Neural crest cell (in vitro differentiated cells): ENCODE results near the gene GALNT18. TPM values are rescaled to one million over a fixed set of nuclear protein-coding genes. Genes with fewer than 3 reads are reported as not detected.

Experiments used
- DNase-seq: peaks from one replicate; pipeline ENCODE4 v3.0.0; 2021; ENCODE audit warnings: low read depth, mixed read lengths, low spot score
- H3K27ac Mint-ChIP-seq: one replicate; pipeline ENCODE4 v1.8.0; 2021; ENCODE audit warnings: mild to moderate bottlenecking, mixed read lengths; ENCODE audit not compliant: unreplicated experiment
- H3K27me3 Mint-ChIP-seq: 2 replicates; pipeline ENCODE4 v1.8.0; 2021; ENCODE audit warnings: low read depth, mild to moderate bottlenecking, mixed read lengths
- H3K36me3 Mint-ChIP-seq: 2 replicates; pipeline ENCODE4 v1.8.0; 2021; ENCODE audit warnings: low read depth, mild to moderate bottlenecking, mixed read lengths
- H3K4me1 Mint-ChIP-seq: 2 replicates; pipeline ENCODE4 v1.8.0; 2021; ENCODE audit warnings: mixed read lengths
- H3K4me3 Mint-ChIP-seq: one replicate; pipeline ENCODE4 v1.8.0; 2021; ENCODE audit warnings: mild to moderate bottlenecking, mixed read lengths
- H3K9me3 Mint-ChIP-seq: 2 replicates; pipeline ENCODE4 v1.8.0; 2021; ENCODE audit warnings: mixed read lengths
- total RNA-seq: library from RNA; stranded (reverse); gene quantifications from 2 replicates; pipeline ENCODE4 v1.2.1, GENCODE V29; 2021
- TF ChIP-seq, protein P1 (sequence below): fragments of 200-600 bp; sonication (generic); conservative IDR thresholded peaks from 2 replicates; pipeline ENCODE4 v1.5.0; 2021; ENCODE audit warnings: antibody characterized with exemption, mild to moderate bottlenecking

The GALNT18 gene
- total RNA-seq, 1 donor from 2014 or later = 2.8 TPM

DNA sequence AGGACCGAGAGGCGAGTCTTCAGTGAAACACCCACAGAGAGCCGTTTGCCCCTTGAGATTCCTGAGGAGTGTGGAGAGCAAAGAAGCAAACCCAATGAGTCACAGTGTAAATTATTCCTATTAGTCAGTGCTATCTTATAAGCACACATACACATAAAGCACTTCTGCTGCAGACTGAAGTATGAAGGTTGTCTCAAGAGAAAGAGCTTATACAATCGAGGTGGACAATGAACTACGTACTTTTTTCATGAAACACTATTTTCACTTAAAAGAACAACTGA is 37.3 kb downstream of the GALNT18 start:
- H3K9me3 Mint-ChIP-seq = no peaks in the 10 kb centered on the region
- DNase-seq = no peak
- TF ChIP-seq, protein P1, sequence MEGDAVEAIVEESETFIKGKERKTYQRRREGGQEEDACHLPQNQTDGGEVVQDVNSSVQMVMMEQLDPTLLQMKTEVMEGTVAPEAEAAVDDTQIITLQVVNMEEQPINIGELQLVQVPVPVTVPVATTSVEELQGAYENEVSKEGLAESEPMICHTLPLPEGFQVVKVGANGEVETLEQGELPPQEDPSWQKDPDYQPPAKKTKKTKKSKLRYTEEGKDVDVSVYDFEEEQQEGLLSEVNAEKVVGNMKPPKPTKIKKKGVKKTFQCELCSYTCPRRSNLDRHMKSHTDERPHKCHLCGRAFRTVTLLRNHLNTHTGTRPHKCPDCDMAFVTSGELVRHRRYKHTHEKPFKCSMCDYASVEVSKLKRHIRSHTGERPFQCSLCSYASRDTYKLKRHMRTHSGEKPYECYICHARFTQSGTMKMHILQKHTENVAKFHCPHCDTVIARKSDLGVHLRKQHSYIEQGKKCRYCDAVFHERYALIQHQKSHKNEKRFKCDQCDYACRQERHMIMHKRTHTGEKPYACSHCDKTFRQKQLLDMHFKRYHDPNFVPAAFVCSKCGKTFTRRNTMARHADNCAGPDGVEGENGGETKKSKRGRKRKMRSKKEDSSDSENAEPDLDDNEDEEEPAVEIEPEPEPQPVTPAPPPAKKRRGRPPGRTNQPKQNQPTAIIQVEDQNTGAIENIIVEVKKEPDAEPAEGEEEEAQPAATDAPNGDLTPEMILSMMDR = no peak

DNA sequence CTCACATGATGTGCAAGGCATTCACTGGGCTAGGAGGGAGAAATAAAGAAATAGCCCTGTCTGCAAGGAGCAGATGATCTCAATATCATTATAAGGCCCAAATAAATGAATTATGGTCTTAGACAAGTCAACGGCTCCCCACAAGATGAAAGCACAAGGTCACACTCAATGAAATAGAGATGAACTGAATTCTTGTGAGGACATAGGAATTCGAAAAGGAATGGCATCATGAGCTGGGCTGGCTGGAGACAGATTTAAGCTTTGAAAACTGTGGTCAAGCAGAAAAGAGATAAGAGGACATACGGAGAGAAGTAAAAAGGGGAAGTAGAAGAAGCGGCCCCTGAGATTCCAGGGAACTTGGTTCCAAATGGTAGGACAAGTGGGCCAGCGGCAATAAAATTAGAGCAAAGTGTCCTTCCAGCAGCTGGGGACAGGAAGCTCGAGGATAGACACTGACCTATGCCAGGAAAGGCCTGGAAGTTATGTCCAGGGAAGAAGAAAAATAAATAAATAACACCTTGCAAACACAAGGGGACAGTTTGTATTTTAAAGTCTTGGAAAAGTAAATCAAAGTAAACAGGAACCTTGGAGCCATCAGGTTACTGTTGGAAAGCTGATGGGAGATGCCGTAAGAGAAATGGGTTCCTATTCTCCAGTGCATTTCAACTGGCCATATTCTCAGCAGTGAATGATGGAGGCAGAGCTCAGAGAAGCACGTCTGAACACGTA is 37.8 kb downstream of the GALNT18 start:
- H3K4me3 Mint-ChIP-seq = no peak overlapping the region

More for the DNA sequence above, 37.3 kb downstream of the GALNT18 start:
- Mint-ChIP-seq H3K27ac (no peak overlapping the region), H3K4me1 (peaks cover 40% of the 10 kb centered on the region), H3K27me3 (no peaks in the 10 kb centered on the region), H3K4me3 (no peak overlapping the region), H3K36me3 (no peaks in the 10 kb centered on the region)

DNA sequence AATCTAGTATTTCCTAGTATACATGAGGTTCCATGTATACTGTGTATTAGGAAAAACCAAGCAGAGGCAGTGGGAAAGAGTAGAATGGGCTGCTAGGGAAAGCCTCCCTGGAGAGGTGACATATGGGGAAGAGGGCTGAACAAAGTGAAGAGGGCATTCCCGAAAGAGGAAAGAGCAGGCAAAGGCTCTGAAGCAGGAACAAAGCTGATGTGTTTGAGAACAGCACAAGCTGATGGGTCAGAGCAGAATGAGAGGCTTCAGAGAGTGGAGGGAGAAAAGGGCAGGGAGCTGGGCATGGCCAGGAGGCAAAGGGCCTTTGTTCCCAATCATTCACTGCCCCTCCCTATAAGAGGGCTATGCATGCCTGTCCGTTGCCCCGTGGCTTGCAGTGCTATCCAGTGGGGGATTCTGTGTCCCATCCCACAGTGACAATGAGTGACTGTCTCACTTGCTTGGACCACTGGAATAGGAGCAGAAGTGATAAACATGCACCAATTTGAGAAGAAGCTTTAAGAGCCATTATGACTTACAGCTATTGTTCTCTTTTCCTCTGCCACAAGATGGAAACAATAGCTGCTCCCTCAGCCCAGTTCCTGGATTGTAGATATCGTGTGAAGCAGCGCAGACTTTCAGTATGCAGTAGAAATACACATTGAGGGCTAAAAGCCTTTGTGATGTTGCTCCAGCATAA is 39.6 kb downstream of the GALNT18 start:
- TF ChIP-seq, protein P1 = no peak
- H3K4me1 Mint-ChIP-seq = peaks cover 50% of the 10 kb centered on the region
- H3K27ac Mint-ChIP-seq = peak overlapping the region; percentile 21
- H3K27me3 Mint-ChIP-seq = no peaks in the 10 kb centered on the region
- H3K9me3 Mint-ChIP-seq = no peaks in the 10 kb centered on the region
- peak; percentile 6 for DNase-seq
- no peaks in the 10 kb centered on the region for H3K36me3 Mint-ChIP-seq
- H3K4me3 Mint-ChIP-seq = no peak overlapping the region

More for the DNA sequence above, 37.8 kb downstream of the GALNT18 start:
- no peak for DNase-seq
- H3K27me3 Mint-ChIP-seq = no peaks in the 10 kb centered on the region
- H3K9me3 Mint-ChIP-seq = no peaks in the 10 kb centered on the region
- no peak overlapping the region for H3K27ac Mint-ChIP-seq
- TF ChIP-seq, protein P1 = no peak
- peaks cover 39% of the 10 kb centered on the region for H3K4me1 Mint-ChIP-seq
- no peaks in the 10 kb centered on the region for H3K36me3 Mint-ChIP-seq

DNA sequence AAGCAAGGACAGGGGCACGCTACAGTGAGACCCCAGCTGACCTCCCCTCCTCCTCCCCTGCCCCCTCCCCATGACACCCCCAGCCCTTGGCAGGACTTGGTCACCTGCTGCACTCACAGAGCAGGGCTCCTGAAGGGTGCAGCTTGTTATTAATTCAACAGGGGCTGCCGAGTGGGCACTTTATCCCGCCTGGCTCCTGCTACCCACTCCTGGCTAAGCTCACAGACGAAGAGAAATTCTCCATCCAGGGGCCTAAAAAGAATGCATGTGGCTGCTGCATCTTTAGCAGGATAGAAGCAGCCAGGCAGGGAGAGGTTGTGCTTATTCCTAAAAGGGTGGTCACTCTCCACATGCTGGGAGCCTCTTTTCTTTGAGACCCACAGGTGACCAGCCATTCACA is 40.3 kb downstream of the GALNT18 start:
- no peaks in the 10 kb centered on the region for H3K36me3 Mint-ChIP-seq
- H3K27ac Mint-ChIP-seq = peak overlapping the region; percentile 21
- no peaks in the 10 kb centered on the region for H3K27me3 Mint-ChIP-seq
- DNase-seq = no peak
- H3K4me3 Mint-ChIP-seq = no peak overlapping the region
- peaks cover 50% of the 10 kb centered on the region for H3K4me1 Mint-ChIP-seq
- TF ChIP-seq, protein P1 = no peak
- H3K9me3 Mint-ChIP-seq = no peaks in the 10 kb centered on the region

DNA sequence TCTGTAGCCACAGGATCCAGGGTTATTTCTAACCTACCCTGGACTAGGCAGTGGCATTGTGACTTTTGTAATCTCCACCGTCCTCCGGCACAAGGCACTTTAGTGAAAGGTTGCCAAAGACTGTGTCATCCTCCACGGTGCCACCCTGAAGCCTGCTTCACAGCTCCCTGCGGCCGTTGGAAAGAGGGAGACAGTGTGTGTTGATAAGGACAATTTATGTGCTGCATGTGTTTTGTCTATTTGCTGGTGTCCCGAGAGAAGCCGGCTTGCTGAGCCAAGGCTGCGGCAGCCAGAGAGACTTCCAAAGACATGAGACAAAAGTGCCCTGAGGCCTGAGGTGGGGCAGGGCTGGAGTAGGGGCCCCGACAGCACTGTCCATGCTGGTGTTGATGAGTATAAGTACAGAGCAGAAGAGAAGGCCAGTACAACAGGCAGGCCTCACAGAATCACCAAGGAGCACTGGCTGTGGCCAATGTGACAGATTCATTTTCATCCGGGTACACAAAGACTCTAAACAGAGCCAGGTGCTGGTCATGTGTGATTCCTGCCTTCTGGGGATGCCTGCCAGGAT is 40.9 kb downstream of the GALNT18 start:
- Mint-ChIP-seq H3K4me3 (no peak overlapping the region), H3K27ac (peak overlapping the region; percentile 36)
- DNase-seq = no peak

More for the DNA sequence above, 40.9 kb downstream of the GALNT18 start:
- H3K36me3 Mint-ChIP-seq = no peaks in the 10 kb centered on the region
- no peaks in the 10 kb centered on the region for H3K27me3 Mint-ChIP-seq
- TF ChIP-seq, protein P1 = no peak
- H3K4me1 Mint-ChIP-seq = peaks cover 50% of the 10 kb centered on the region
- H3K9me3 Mint-ChIP-seq = no peaks in the 10 kb centered on the region
